Measurements from ENCODE around the gene LETM1. TPM values are rescaled to one million over a fixed set of nuclear protein-coding genes. Genes with fewer than 3 reads are reported as not detected.

LETM1 gene
- total and polyA plus RNA-seq, 2 of the 8 experiments (the other 6 are each of a cell fraction or from before 2014, with no cell fraction given), result 19.8 to 50.1 TPM

- no peak for TF ChIP-seq CHD7 (IDR thresholded peaks at IDR 0.05; ENCODE audit: insufficient replicate concordance, low read length)
- no peak for TF ChIP-seq NRF1 (IDR thresholded peaks at IDR 0.05; ENCODE audit: low read depth, low read length)
- no peak for TF ChIP-seq CHD2 (IDR thresholded peaks at IDR 0.05; ENCODE audit: low read length)
- no peak for TF ChIP-seq SRF (IDR thresholded peaks at IDR 0.05; ENCODE audit: low read depth, low read length)
- TF ChIP-seq CTBP2 (IDR thresholded peaks at IDR 0.05; ENCODE audit: borderline replicate concordance, insufficient read depth, insufficient read length, low read length), result no peak
- TF ChIP-seq TAF1 (IDR thresholded peaks at IDR 0.05; ENCODE audit: low read depth, low read length), result no peak
- TF ChIP-seq ZNF274 (IDR thresholded peaks at IDR 0.05; ENCODE audit: borderline replicate concordance, extremely low read depth, low read length), result no peak
- no peak for TF ChIP-seq EP300 (IDR thresholded peaks at IDR 0.05; ENCODE audit: borderline replicate concordance in 1 of 2, low read depth in 2 of 2, low read length in 2 of 2)
Measured at GRCh38 chr4:1833307-1834046, 22.5 kb downstream of the LETM1 start (continued).
